SK-N-SH (cell line): ENCODE measurements around the gene ZNF777. TPM values are rescaled to one million over a fixed set of nuclear protein-coding genes. Genes with fewer than 3 reads are reported as not detected.

Source experiments
- CTCF ChIA-PET: fragments of 300-600, 350-600 bp; formaldehyde crosslinking; extraction: SDS; loops from one replicate; lab custom pipeline; 2021; lab: Yijun Ruan, JAX
- POLR2A ChIA-PET: fragments of 350-600 bp; sonication (Branson Sonifier 250); formaldehyde crosslinking; extraction: SDS; loops from one replicate; lab custom pipeline; 2020; ENCODE audit warnings: antibody characterized with exemption, inconsistent platforms; lab: Yijun Ruan, JAX
- DNase-seq: peaks from one replicate; pipeline ENCODE4 v3.0.0; 2012
- H2AFZ ChIP-seq: fragments of 200-600 bp; sonication (generic); 2 replicates; pipeline ENCODE4 v1.8.1; 2016; ENCODE audit warnings: antibody characterized with exemption, mild to moderate bottlenecking, low read depth
- H3F3A ChIP-seq: fragments of 200-600 bp; sonication (generic); replicated peaks from 2 replicates; pipeline ENCODE3; 2016; ENCODE audit warnings: antibody characterized with exemption, mild to moderate bottlenecking; ENCODE audit not compliant: insufficient read depth
- H3K27ac ChIP-seq, 2 experiments: fragments of 200-500 bp in 1 of 2; fragments of 200-600 bp in 1 of 2; sonication (Bioruptor generic) in 1 of 2; sonication (generic), shearing (Covaris generic) in 1 of 2; 2 replicates each; pipeline versions ENCODE4 v1.5.1 to v1.6.1; 2014 to 2016; ENCODE audit warnings: low read depth in 2 of 2, inconsistent platforms in 1 of 2, low read length in 1 of 2, mild to moderate bottlenecking in 1 of 2, mixed read lengths in 1 of 2
- H3K27me3 ChIP-seq: fragments of 200-600 bp; sonication (generic), shearing (Covaris generic); 2 replicates; pipeline ENCODE4 v1.6.1; 2016; ENCODE audit warnings: mixed run types; ENCODE audit not compliant: insufficient read depth
- H3K36me3 ChIP-seq, 2 experiments: fragments of 200-500 bp in 1 of 2; fragments of 200-600 bp in 1 of 2; sonication (Bioruptor generic) in 1 of 2; sonication (generic) in 1 of 2; replicated peaks in 1 of 2; 2 replicates each; pipeline versions ENCODE3 to v1.5.1; 2014 to 2016; ENCODE audit warnings: low read length in 1 of 2, mild to moderate bottlenecking in 1 of 2; ENCODE audit not compliant: insufficient read depth in 2 of 2, control insufficient read depth in 1 of 2
- H3K4me1 ChIP-seq, 2 experiments: fragments of 200-500 bp in 1 of 2; fragments of 200-600 bp in 1 of 2; sonication (Bioruptor generic) in 1 of 2; sonication (generic), shearing (Covaris generic) in 1 of 2; 2 replicates each; pipeline versions ENCODE4 v1.5.1 to v1.6.1; 2014 to 2016; ENCODE audit warnings: low read depth in 1 of 2, low read length in 1 of 2, mixed run types in 1 of 2; ENCODE audit not compliant: insufficient read depth in 2 of 2, control insufficient read depth in 1 of 2
- H3K4me2 ChIP-seq: fragments of 200-600 bp; sonication (generic), shearing (Covaris generic); 2 replicates; pipeline ENCODE4 v1.6.1; 2017; ENCODE audit warnings: mixed run types
- H3K4me3 ChIP-seq, 2 experiments: fragments of 200-500 bp in 1 of 2; fragments of 200-600 bp in 1 of 2; sonication (Bioruptor generic) in 1 of 2; sonication (generic), shearing (Covaris generic) in 1 of 2; 2 replicates each; pipeline versions ENCODE4 v1.5.1 to v1.8.1; 2014 to 2016; ENCODE audit warnings: low read depth in 2 of 2, inconsistent platforms in 1 of 2, low read length in 1 of 2, mild to moderate bottlenecking in 1 of 2, mixed read lengths in 1 of 2, moderate library complexity in 1 of 2
- H3K79me2 ChIP-seq: fragments of 200-600 bp; sonication (generic); 2 replicates; pipeline ENCODE4 v1.8.1; 2017; ENCODE audit warnings: mild to moderate bottlenecking; ENCODE audit not compliant: insufficient read depth
- H3K9ac ChIP-seq: fragments of 200-600 bp; sonication (generic); 2 replicates; pipeline ENCODE4 v1.6.1; 2017; ENCODE audit warnings: mixed run types
- H3K9me2 ChIP-seq: fragments of 200-600 bp; sonication (generic); 2 replicates; pipeline ENCODE4 v1.6.1; 2017; ENCODE audit warnings: mixed run types
- H3K9me3 ChIP-seq: fragments of 200-600 bp; sonication (generic); 2 replicates; pipeline ENCODE4 v1.6.1; 2017; ENCODE audit warnings: mixed run types, mild to moderate bottlenecking, moderate library complexity
- H4K20me1 ChIP-seq: fragments of 200-600 bp; sonication (generic); 2 replicates; pipeline ENCODE4 v1.6.1; 2017; ENCODE audit warnings: mild to moderate bottlenecking, mixed run types; ENCODE audit not compliant: insufficient read depth
- ELF1 ChIP-seq: IDR thresholded peaks from 2 replicates; pipeline ENCODE4 v1.4.0; 2012
- EP300 ChIP-seq, 2 experiments: IDR thresholded peaks; 2 replicates each; pipeline versions ENCODE4 v1.4.0 to v1.6.1; 2012; ENCODE audit warnings: borderline replicate concordance in 1 of 2, low read depth in 1 of 2, low read length in 1 of 2
- EZH2phosphoT487 ChIP-seq: fragments of 200-600 bp; sonication (generic); IDR thresholded peaks from 2 replicates; pipeline ENCODE4 v1.6.1; 2017; ENCODE audit warnings: low read depth, mixed run types, mild to moderate bottlenecking, antibody characterized with exemption, moderate library complexity, borderline replicate concordance
- FOXJ3 ChIP-seq: sonication (generic); formaldehyde crosslinking; IDR thresholded peaks from 2 replicates; pipeline ENCODE4 v1.5.1; 2020; ENCODE audit warnings: mild to moderate bottlenecking, missing genetic modification reagents
- FOXM1 ChIP-seq: IDR thresholded peaks from 2 replicates; pipeline ENCODE4 v1.4.0; 2012; ENCODE audit warnings: low read depth, mild to moderate bottlenecking
- GATA2 ChIP-seq: sonication (generic); formaldehyde crosslinking; IDR thresholded peaks from 2 replicates; pipeline ENCODE4 v1.5.0; 2020; ENCODE audit warnings: mild to moderate bottlenecking, missing genetic modification reagents
- JUND ChIP-seq: IDR thresholded peaks from 2 replicates; pipeline ENCODE4 v1.4.0; 2012
- MEF2A ChIP-seq: IDR thresholded peaks from 2 replicates; pipeline ENCODE4 v1.4.0; 2012; ENCODE audit warnings: low read depth, borderline replicate concordance
- NFIC ChIP-seq: IDR thresholded peaks from 2 replicates; pipeline ENCODE4 v1.4.0; 2012; ENCODE audit warnings: borderline replicate concordance
- NRF1 ChIP-seq: IDR thresholded peaks from 2 replicates; pipeline ENCODE4 v1.6.1; 2012; ENCODE audit warnings: low read depth, mild to moderate bottlenecking, low read length
- POLR2AphosphoS5 ChIP-seq: IDR thresholded peaks from 2 replicates; pipeline ENCODE4 v1.6.1; 2012; ENCODE audit warnings: low read depth, low read length
- RAD21 ChIP-seq: IDR thresholded peaks from 2 replicates; pipeline ENCODE4 v1.6.1; 2012; ENCODE audit warnings: mild to moderate bottlenecking, low read length
- RCOR1 ChIP-seq: fragments of 150-350 bp; IDR thresholded peaks from 2 replicates; pipeline ENCODE4 v1.6.1; 2017; ENCODE audit warnings: antibody characterized with exemption, low read length
- RFX5 ChIP-seq: IDR thresholded peaks from 2 replicates; pipeline ENCODE4 v1.6.1; 2012; ENCODE audit warnings: mild to moderate bottlenecking, improper control_type of control experiment, low read length
- RXRA ChIP-seq: IDR thresholded peaks from 2 replicates; pipeline ENCODE4 v1.4.0; 2012; ENCODE audit warnings: low read depth, mild to moderate bottlenecking, borderline replicate concordance
- TCF12 ChIP-seq: IDR thresholded peaks from 2 replicates; pipeline ENCODE4 v1.4.0; 2012
- YY1 ChIP-seq: IDR thresholded peaks from 2 replicates; pipeline ENCODE4 v1.4.0; 2012; ENCODE audit warnings: low read depth, mild to moderate bottlenecking
- WGBS: methylation state at CpG from one replicate; pipeline ENCODE4 v1.1.6; 2017; ENCODE audit warnings: low lambda C conversion rate; 5-methylcytosine and 5-hydroxymethylcytosine counted together
- polyA plus RNA-seq, 3 experiments: library from polyadenylated mRNA; depleted of rRNA; stranded (reverse); fragments of >200 nt; gene quantifications; 2 replicates each; pipeline ENCODE4 v1.2.3, GENCODE V29; 2012
- TF ChIP-seq, protein P1 (sequence below): IDR thresholded peaks from 2 replicates; pipeline ENCODE4; 2012
- TF ChIP-seq, protein P2 (sequence below): IDR thresholded peaks from 2 replicates; pipeline ENCODE4 v1.4.0; 2012; ENCODE audit warnings: low read depth, borderline replicate concordance
- TF ChIP-seq, protein P3 (sequence below): fragments of 200-600 bp; sonication (generic); IDR thresholded peaks from 2 replicates; pipeline ENCODE4 v1.6.1; 2017; ENCODE audit warnings: antibody characterized with exemption, mild to moderate bottlenecking, moderate library complexity
- TF ChIP-seq, protein P4 (sequence below): fragments of 150-350 bp; IDR thresholded peaks from 2 replicates; pipeline ENCODE4 v1.6.1; 2016; ENCODE audit warnings: mild to moderate bottlenecking, low read depth, low read length

ZNF777 gene
- polyA plus RNA-seq, 1 of the 3 experiments (the other 2 are of a cell fraction) = 6.2 TPM

DNA sequence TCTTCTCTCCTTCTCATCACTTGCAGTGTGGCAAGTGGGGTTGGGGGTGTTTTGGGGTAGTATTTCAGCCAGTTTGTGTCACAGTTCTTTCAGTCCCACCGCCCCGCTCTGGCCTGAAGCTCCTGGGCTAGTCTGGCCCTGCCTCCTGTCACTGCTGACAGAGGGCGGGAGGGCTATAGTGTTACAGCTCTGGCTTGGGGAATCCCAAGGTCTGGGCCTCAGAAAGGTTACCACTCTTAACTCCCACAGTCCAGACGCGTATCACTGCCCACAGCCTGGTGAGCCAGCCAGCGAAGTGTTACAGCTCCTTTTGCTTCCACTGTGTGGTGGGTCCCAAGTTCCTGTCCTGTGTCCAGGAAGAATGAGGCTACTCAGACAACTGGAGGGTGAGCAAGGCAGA is 56.0 kb downstream of the ZNF777 start:
- CTCF ChIA-PET = interaction anchor here (1.2 kb wide), 1 partner anchor 143 kb away, joined by 3 read pairs; the partner anchor contains the start of gene ZNF783

DNA sequence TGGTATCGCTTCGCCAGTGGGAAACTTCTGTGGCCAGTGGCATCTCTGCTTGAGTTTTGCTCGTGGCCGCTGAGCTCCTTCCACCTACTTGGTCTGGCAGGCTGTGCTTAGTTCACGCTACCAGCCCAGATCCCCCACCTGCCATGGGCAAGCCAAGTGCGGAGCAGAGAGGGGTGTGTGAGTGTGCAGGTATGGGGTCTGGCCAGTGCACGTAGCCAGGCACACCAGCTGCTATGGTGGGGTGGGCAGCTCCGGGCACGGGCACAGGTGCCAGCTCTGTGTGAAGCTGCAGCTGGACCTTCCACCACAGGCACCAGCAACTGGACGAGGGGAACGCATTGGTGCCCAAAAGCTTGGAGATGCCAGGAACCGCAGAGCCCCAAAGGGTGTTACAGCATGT is 56.5 kb downstream of the ZNF777 start:
- CTCF ChIA-PET = interaction anchor here (1.2 kb wide), 1 partner anchor 143 kb away, joined by 3 read pairs; the partner anchor contains the start of gene ZNF783
- TF ChIP-seq RXRA (no peak), POLR2AphosphoS5 (no peak), ELF1 (no peak), NRF1 (no peak), YY1 (no peak), TCF12 (no peak), RCOR1 (no peak), EZH2phosphoT487 (no peak), FOXM1 (no peak), EP300 (IDR thresholded peaks at IDR 0.05; ENCODE audit: borderline replicate concordance in 1 of 2, low read depth in 1 of 2, low read length in 1 of 2) (no peak)
- TF ChIP-seq, protein P1, sequence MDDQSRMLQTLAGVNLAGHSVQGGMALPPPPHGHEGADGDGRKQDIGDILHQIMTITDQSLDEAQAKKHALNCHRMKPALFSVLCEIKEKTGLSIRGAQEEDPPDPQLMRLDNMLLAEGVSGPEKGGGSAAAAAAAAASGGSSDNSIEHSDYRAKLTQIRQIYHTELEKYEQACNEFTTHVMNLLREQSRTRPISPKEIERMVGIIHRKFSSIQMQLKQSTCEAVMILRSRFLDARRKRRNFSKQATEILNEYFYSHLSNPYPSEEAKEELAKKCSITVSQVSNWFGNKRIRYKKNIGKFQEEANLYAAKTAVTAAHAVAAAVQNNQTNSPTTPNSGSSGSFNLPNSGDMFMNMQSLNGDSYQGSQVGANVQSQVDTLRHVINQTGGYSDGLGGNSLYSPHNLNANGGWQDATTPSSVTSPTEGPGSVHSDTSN = no peak
- TF ChIP-seq, protein P2, sequence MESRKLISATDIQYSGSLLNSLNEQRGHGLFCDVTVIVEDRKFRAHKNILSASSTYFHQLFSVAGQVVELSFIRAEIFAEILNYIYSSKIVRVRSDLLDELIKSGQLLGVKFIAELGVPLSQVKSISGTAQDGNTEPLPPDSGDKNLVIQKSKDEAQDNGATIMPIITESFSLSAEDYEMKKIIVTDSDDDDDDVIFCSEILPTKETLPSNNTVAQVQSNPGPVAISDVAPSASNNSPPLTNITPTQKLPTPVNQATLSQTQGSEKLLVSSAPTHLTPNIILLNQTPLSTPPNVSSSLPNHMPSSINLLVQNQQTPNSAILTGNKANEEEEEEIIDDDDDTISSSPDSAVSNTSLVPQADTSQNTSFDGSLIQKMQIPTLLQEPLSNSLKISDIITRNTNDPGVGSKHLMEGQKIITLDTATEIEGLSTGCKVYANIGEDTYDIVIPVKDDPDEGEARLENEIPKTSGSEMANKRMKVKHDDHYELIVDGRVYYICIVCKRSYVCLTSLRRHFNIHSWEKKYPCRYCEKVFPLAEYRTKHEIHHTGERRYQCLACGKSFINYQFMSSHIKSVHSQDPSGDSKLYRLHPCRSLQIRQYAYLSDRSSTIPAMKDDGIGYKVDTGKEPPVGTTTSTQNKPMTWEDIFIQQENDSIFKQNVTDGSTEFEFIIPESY = no peak
- TF ChIP-seq, protein P3, sequence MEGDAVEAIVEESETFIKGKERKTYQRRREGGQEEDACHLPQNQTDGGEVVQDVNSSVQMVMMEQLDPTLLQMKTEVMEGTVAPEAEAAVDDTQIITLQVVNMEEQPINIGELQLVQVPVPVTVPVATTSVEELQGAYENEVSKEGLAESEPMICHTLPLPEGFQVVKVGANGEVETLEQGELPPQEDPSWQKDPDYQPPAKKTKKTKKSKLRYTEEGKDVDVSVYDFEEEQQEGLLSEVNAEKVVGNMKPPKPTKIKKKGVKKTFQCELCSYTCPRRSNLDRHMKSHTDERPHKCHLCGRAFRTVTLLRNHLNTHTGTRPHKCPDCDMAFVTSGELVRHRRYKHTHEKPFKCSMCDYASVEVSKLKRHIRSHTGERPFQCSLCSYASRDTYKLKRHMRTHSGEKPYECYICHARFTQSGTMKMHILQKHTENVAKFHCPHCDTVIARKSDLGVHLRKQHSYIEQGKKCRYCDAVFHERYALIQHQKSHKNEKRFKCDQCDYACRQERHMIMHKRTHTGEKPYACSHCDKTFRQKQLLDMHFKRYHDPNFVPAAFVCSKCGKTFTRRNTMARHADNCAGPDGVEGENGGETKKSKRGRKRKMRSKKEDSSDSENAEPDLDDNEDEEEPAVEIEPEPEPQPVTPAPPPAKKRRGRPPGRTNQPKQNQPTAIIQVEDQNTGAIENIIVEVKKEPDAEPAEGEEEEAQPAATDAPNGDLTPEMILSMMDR = no peak

More for the DNA sequence above, 56.0 kb downstream of the ZNF777 start:
- H3K27ac ChIP-seq = no peak overlapping the region
- DNase-seq = no peak
- H3K36me3 ChIP-seq = no peaks in the 10 kb centered on the region
- TF ChIP-seq EP300 (IDR thresholded peaks at IDR 0.05; ENCODE audit: borderline replicate concordance in 1 of 2, low read depth in 1 of 2, low read length in 1 of 2) (no peak), JUND (no peak), GATA2 (CRISPR knock-in tag) (no peak), NFIC (no peak), RCOR1 (no peak), RFX5 (no peak), RAD21 (no peak), FOXJ3 (CRISPR knock-in tag) (no peak), MEF2A (no peak)
- TF ChIP-seq, protein P4, sequence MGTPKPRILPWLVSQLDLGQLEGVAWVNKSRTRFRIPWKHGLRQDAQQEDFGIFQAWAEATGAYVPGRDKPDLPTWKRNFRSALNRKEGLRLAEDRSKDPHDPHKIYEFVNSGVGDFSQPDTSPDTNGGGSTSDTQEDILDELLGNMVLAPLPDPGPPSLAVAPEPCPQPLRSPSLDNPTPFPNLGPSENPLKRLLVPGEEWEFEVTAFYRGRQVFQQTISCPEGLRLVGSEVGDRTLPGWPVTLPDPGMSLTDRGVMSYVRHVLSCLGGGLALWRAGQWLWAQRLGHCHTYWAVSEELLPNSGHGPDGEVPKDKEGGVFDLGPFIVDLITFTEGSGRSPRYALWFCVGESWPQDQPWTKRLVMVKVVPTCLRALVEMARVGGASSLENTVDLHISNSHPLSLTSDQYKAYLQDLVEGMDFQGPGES = no peak
- TF ChIP-seq, protein P2 = no peak
- POLR2A ChIA-PET = interaction anchor here (0.7 kb wide), 1 partner anchor 9 kb away, joined by 3 read pairs; no protein-coding TSS in a partner anchor
- 53% methylated on average over 6 of the region's 6 CpGs for WGBS
- H3K9me3 ChIP-seq = no peaks in the 10 kb centered on the region
- no peak overlapping the region for H2AFZ ChIP-seq
- no peaks in the 10 kb centered on the region for H4K20me1 ChIP-seq
- H3K79me2 ChIP-seq = no peaks in the 10 kb centered on the region
- H3K4me1 ChIP-seq = no peaks in the 10 kb centered on the region
- H3K4me3 ChIP-seq = no peak overlapping the region
- H3K9ac ChIP-seq = no peak overlapping the region
- no peaks in the 10 kb centered on the region for H3F3A ChIP-seq
- H3K4me2 ChIP-seq = no peak overlapping the region
- no peaks in the 10 kb centered on the region for H3K9me2 ChIP-seq
- H3K27me3 ChIP-seq = peaks cover 30% of the 10 kb centered on the region; the same call in 1 of the 2 replicates

More for the DNA sequence above, 56.5 kb downstream of the ZNF777 start:
- no peak overlapping the region for H3K4me3 ChIP-seq
- POLR2A ChIA-PET = interaction anchor here (0.7 kb wide), 1 partner anchor 9 kb away, joined by 3 read pairs; no protein-coding TSS in a partner anchor
- H3K9me2 ChIP-seq = no peaks in the 10 kb centered on the region
- H3K4me2 ChIP-seq = no peak overlapping the region
- no peaks in the 10 kb centered on the region for H3K4me1 ChIP-seq
- peaks cover 30% of the 10 kb centered on the region; the same call in 1 of the 2 replicates for H3K27me3 ChIP-seq
- no peaks in the 10 kb centered on the region for H3K9me3 ChIP-seq
- no peaks in the 10 kb centered on the region for H3K36me3 ChIP-seq
- 41% methylated on average over 8 of the region's 12 CpGs for WGBS
- H3K27ac ChIP-seq = no peak overlapping the region
- no peaks in the 10 kb centered on the region for H3K79me2 ChIP-seq
- no peaks in the 10 kb centered on the region for H3F3A ChIP-seq
- DNase-seq = no peak
- no peak overlapping the region for H2AFZ ChIP-seq
- no peak overlapping the region for H3K9ac ChIP-seq
- H4K20me1 ChIP-seq = no peaks in the 10 kb centered on the region
